H9 (cell line): Measurements from ENCODE around the gene SELPLG. TPM values are rescaled to one million over a fixed set of nuclear protein-coding genes. Genes with fewer than 3 reads are reported as not detected.

Source experiments
- DNase-seq: peaks from one replicate; pipeline ENCODE4 v3.0.0-alpha.2; 2017
- H2AFZ ChIP-seq: one replicate; pipeline ENCODE4 v1.6.1; 2013; ENCODE audit warnings: mild to moderate bottlenecking, low read length, control low read depth, moderate library complexity
- H2AK5ac ChIP-seq: 2 replicates; pipeline ENCODE4 v1.6.1; 2013; ENCODE audit warnings: low read length, control low read depth, mixed read lengths; ENCODE audit not compliant: insufficient read length
- H2BK120ac ChIP-seq: one replicate; pipeline ENCODE4 v1.6.1; 2013; ENCODE audit warnings: low read depth, mild to moderate bottlenecking, low read length, control low read depth, inconsistent platforms; ENCODE audit not compliant: poor library complexity, severe bottlenecking
- H2BK12ac ChIP-seq: 2 replicates; pipeline ENCODE4 v1.6.1; 2013; ENCODE audit warnings: low read length, control low read depth, mixed read lengths, low read depth; ENCODE audit not compliant: insufficient read length
- H2BK15ac ChIP-seq: 2 replicates; pipeline ENCODE4 v1.6.1; 2013; ENCODE audit warnings: low read depth, low read length, control low read depth
- H2BK20ac ChIP-seq: one replicate; pipeline ENCODE4 v1.6.1; 2013; ENCODE audit warnings: low read depth, mild to moderate bottlenecking, low read length, control low read depth, inconsistent platforms; ENCODE audit not compliant: poor library complexity, severe bottlenecking
- H2BK5ac ChIP-seq: 2 replicates; pipeline ENCODE4 v1.6.1; 2013; ENCODE audit warnings: low read length, control low read depth, mixed read lengths; ENCODE audit not compliant: insufficient read length
- H3K14ac ChIP-seq: 2 replicates; pipeline ENCODE4 v1.6.1; 2013; ENCODE audit warnings: low read length, control low read depth; ENCODE audit not compliant: insufficient read depth
- H3K18ac ChIP-seq: 2 replicates; pipeline ENCODE4 v1.6.1; 2013; ENCODE audit warnings: low read depth, mild to moderate bottlenecking, mixed read lengths, low read length, control low read depth; ENCODE audit not compliant: insufficient read length
- H3K23ac ChIP-seq: 2 replicates; pipeline ENCODE4 v1.6.1; 2013; ENCODE audit warnings: low read length, control low read depth, mixed read lengths, low read depth; ENCODE audit not compliant: insufficient read length
- H3K23me2 ChIP-seq: 2 replicates; pipeline ENCODE4 v1.6.1; 2013; ENCODE audit warnings: low read depth, mild to moderate bottlenecking, mixed read lengths, low read length, control low read depth; ENCODE audit not compliant: insufficient read length, poor library complexity, severe bottlenecking
- H3K27ac ChIP-seq: 2 replicates; pipeline ENCODE4 v1.5.1; 2013; ENCODE audit warnings: low read length, control low read depth, mixed read lengths, low read depth; ENCODE audit not compliant: insufficient read length
- H3K27me3 ChIP-seq: 2 replicates; pipeline ENCODE4 v1.6.1; 2013; ENCODE audit warnings: low read length, control low read depth, inconsistent platforms; ENCODE audit not compliant: insufficient read depth
- H3K4ac ChIP-seq: 2 replicates; pipeline ENCODE4 v1.6.1; 2013; ENCODE audit warnings: low read depth, mild to moderate bottlenecking, control low read depth, inconsistent platforms, low read length, moderate library complexity
- H3K4me1 ChIP-seq: 2 replicates; pipeline ENCODE4 v1.6.1; 2013; ENCODE audit warnings: low read length, control low read depth, inconsistent platforms; ENCODE audit not compliant: insufficient read depth
- H3K4me2 ChIP-seq: 2 replicates; pipeline ENCODE4 v1.6.1; 2013; ENCODE audit warnings: low read length, control low read depth, mixed read lengths; ENCODE audit not compliant: insufficient read length, insufficient read depth
- H3K56ac ChIP-seq: 2 replicates; pipeline ENCODE4 v1.6.1; 2013; ENCODE audit warnings: low read depth, mild to moderate bottlenecking, mixed read lengths, low read length, control low read depth; ENCODE audit not compliant: insufficient read length
- H3K79me1 ChIP-seq: 2 replicates; pipeline ENCODE4 v1.6.1; 2013; ENCODE audit warnings: low read depth, mild to moderate bottlenecking, moderate library complexity, low read length, control low read depth, inconsistent platforms; ENCODE audit not compliant: insufficient read depth, poor library complexity, severe bottlenecking
- H3K79me2 ChIP-seq: 2 replicates; pipeline ENCODE4 v1.6.1; 2013; ENCODE audit warnings: low read length, control low read depth, inconsistent platforms; ENCODE audit not compliant: insufficient read depth
- H3K9ac ChIP-seq: 2 replicates; pipeline ENCODE4 v1.6.1; 2013; ENCODE audit warnings: low read length, control low read depth, mixed read lengths; ENCODE audit not compliant: insufficient read length; ENCODE audit errors: extremely low read depth
- H3K9me3 ChIP-seq: one replicate; pipeline ENCODE4 v1.6.1; 2013; ENCODE audit warnings: low read depth, low read length, inconsistent platforms; ENCODE audit not compliant: control insufficient read depth
- H3T11ph ChIP-seq: one replicate; pipeline ENCODE4 v1.6.1; 2013; ENCODE audit warnings: mild to moderate bottlenecking, low read length, control low read depth, inconsistent platforms
- H4K20me1 ChIP-seq: one replicate; pipeline ENCODE4 v1.6.1; 2013; ENCODE audit not compliant: control insufficient read depth, insufficient read length, insufficient read depth
- H4K5ac ChIP-seq: 2 replicates; pipeline ENCODE4 v1.6.1; 2013; ENCODE audit warnings: low read depth, mild to moderate bottlenecking, mixed read lengths, low read length, control low read depth; ENCODE audit not compliant: insufficient read length
- H4K8ac ChIP-seq: replicated peaks from 2 replicates; pipeline ENCODE4 v1.6.1; 2013; ENCODE audit warnings: low read length, control low read depth, mixed read lengths, low read depth; ENCODE audit not compliant: insufficient read length
- H4K91ac ChIP-seq: 2 replicates; pipeline ENCODE4 v1.6.1; 2013; ENCODE audit warnings: low read depth, mild to moderate bottlenecking, moderate library complexity, mixed read lengths, low read length, control low read depth; ENCODE audit not compliant: insufficient read length
- H3K27ac Mint-ChIP-seq, 3 experiments: 2 replicates in 2 of 3; 3 replicates in 1 of 3; pipeline ENCODE4 v1.8.0; 2020 to 2021; ENCODE audit warnings: mixed read lengths in 3 of 3, mild to moderate bottlenecking in 1 of 3, moderate library complexity in 1 of 3
- H3K27me3 Mint-ChIP-seq: 2 replicates; pipeline ENCODE4 v1.8.0; 2021; ENCODE audit warnings: low read depth, mild to moderate bottlenecking, moderate library complexity, mixed read lengths
- H3K36me3 Mint-ChIP-seq, 3 experiments: 2 replicates in 2 of 3; 3 replicates in 1 of 3; pipeline ENCODE4 v1.8.0; 2020 to 2021; ENCODE audit warnings: low read depth in 3 of 3, mixed read lengths in 3 of 3; ENCODE audit not compliant: insufficient read depth in 1 of 3
- H3K4me1 Mint-ChIP-seq, 2 experiments: 2 replicates each; pipeline ENCODE4 v1.8.0; 2020; ENCODE audit warnings: mixed read lengths in 2 of 2
- H3K4me3 Mint-ChIP-seq, 2 experiments: 2 replicates in 1 of 2; 3 replicates in 1 of 2; pipeline ENCODE4 v1.8.0; 2020 to 2021; ENCODE audit warnings: mild to moderate bottlenecking in 2 of 2, mixed read lengths in 2 of 2, moderate library complexity in 1 of 2
- H3K9me3 Mint-ChIP-seq, 2 experiments: 2 replicates in 1 of 2; 3 replicates in 1 of 2; pipeline ENCODE4 v1.8.0; 2020; ENCODE audit warnings: mild to moderate bottlenecking in 2 of 2, mixed read lengths in 2 of 2, moderate library complexity in 1 of 2
- CTCF ChIP-seq: fragments of 200-600 bp; sonication (generic); conservative IDR thresholded peaks from 3 replicates; pipeline ENCODE4 v1.8.0; 2021; ENCODE audit warnings: antibody characterized with exemption, mild to moderate bottlenecking
- WGBS: extraction: QIAGEN DNeasy Blood & Tissue Kit; methylation state at CpG from one replicate; pipeline ENCODE4 v1.1.7; 2013; ENCODE audit warnings: missing lambda C conversion rate, low lambda C conversion rate, mixed read lengths; ENCODE audit not compliant: insufficient read length; ENCODE audit errors: extremely low coverage; 5-methylcytosine and 5-hydroxymethylcytosine counted together
- total RNA-seq: library from RNA; stranded (reverse); gene quantifications from 2 replicates; pipeline ENCODE4 v1.2.1, GENCODE V29; 2021

The SELPLG gene
- total RNA-seq, 1 experiment from 2014 or later = 0.15 TPM

DNA sequence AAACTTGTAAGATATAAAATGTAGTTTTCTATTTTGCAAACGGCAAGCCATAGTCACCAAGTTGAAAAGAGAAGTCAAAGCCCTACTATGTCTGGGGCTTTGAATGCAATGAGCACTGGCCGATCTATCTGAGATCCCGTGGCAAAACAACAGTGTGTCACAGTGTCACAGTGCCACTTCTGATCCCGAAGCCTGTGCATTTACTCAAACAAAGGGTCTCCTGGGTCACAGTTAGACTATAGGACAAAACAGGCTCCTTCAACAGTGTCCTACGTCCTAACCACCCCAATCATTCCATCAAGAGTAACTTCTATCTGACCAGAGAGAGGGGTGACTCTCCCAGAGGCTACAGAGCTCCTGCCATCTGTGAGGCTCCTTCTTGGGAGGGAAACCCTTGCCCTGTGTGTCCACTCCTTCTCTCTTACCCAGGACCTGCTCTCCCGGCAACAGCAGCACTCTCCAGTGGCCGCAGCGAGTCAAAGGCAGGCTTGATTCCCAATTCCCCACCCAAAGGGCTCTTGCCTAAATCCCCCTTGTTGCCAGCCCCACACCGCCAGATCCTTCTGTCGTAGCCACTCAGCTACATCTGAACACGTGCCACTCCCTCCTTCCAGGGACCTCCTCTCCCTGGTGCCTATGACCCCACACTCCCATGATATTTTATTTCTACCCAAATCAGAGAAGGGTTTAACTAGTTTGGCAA lies 14.0 kb upstream of the SELPLG start:
- Histone ChIP-seq H3K9ac (no peak overlapping the region), H2BK5ac (no peak overlapping the region), H2BK120ac (no peak overlapping the region), H4K20me1 (no peaks in the 10 kb centered on the region), H2AK5ac (no peak overlapping the region), H3K56ac (no peak overlapping the region), H3K27me3 (no peaks in the 10 kb centered on the region), H2AFZ (no peak overlapping the region), H2BK15ac (no peak overlapping the region), H3K27ac (no peak overlapping the region), H4K91ac (no peak overlapping the region), H3T11ph (no peak overlapping the region), H3K4me1 (no peaks in the 10 kb centered on the region; the same call in 1 of the 2 replicates), H2BK20ac (no peak overlapping the region), H3K79me1 (no peaks in the 10 kb centered on the region), H3K18ac (no peak overlapping the region), H2BK12ac (no peak overlapping the region), H3K79me2 (no peaks in the 10 kb centered on the region), H3K4ac (no peak overlapping the region), H3K14ac (no peak overlapping the region), H3K23ac (no peak overlapping the region), H4K8ac (no peak overlapping the region), H3K9me3 (no peaks in the 10 kb centered on the region), H4K5ac (no peak overlapping the region), H3K23me2 (no peaks in the 10 kb centered on the region), H3K4me2 (no peak overlapping the region)
- Mint-ChIP-seq H3K4me3 (no peak overlapping the region), H3K36me3 (peaks cover 22 to 84% (median 52%) of the 10 kb centered on the region in 3 experiments; a peak in 6 of 7 replicates), H3K27me3 (no peaks in the 10 kb centered on the region), H3K4me1 (peaks cover 11 to 17% of the 10 kb centered on the region in 2 experiments), H3K9me3 (no peaks in the 10 kb centered on the region), H3K27ac (peak overlapping the region; percentile 42 to 95 (median 60); a peak in 4 of 7 replicates)
- no peak for TF ChIP-seq CTCF
- WGBS = no CpG with 5 or more reads among the region's 11 CpGs
- peak; percentile 37 for DNase-seq
